ENCODE measurements around the gene ATP6AP2. TPM values are rescaled to one million over a fixed set of nuclear protein-coding genes. Genes with fewer than 3 reads are reported as not detected.
"Not testable (repeated sequence)": the region's sequence is repeated elsewhere in the genome, so short reads cannot be mapped to it uniquely, and the experiment has no call there.

ATP6AP2 gene, protein sequence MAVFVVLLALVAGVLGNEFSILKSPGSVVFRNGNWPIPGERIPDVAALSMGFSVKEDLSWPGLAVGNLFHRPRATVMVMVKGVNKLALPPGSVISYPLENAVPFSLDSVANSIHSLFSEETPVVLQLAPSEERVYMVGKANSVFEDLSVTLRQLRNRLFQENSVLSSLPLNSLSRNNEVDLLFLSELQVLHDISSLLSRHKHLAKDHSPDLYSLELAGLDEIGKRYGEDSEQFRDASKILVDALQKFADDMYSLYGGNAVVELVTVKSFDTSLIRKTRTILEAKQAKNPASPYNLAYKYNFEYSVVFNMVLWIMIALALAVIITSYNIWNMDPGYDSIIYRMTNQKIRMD
- 74.9 TPM for polyA plus RNA-seq (2012; ENCODE audit: insufficient read depth, insufficient read length)

DNA sequence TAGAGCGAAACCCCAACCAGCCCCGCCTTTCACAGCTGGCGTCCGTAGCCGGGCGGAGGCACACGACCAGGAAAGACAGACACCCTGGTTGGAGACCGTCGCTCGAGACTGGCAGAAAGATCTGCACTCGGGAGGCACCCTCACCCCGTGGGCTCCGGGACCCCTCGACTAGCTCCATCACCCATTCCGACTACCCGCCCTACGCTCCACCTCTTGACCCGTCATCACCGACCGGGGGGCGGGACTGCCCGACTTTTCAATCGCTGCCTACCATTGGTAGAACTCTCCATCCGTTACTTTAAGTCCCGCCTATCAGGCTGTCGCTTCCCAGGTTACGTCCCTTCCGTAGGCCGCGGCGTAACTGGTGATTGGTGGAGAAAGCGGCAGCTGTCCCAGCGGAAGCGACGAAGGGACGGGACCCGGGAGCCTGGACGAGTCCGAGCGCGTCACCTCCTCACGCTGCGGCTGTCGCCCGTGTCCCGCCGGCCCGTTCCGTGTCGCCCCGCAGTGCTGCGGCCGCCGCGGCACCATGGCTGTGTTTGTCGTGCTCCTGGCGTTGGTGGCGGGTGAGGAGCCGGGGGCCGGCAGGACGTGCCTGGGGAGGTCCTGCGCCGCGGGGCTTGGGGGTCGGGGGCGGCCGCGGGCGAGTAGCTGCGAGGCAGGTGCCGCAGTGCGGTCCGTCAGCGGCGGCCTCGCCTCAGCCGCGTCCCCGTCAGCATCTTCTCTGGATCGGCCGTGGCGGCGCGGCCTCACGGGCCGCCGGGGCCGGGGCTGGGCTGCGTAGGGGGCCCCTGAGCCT lies at the start of gene ATP6AP2:
Gene ATP6AP2 (plus strand): TSS at position 434 of the 799 bp plus-strand sequence. CDS start 96 bp downstream, at position 530.
- peak within 1 kb of the TSS; percentile 65 for H3K4me3 ChIP-seq (ENCODE audit: low read length)
- DNase-seq (ENCODE audit: low read depth, low spot score): peak; percentile 90

DNA sequence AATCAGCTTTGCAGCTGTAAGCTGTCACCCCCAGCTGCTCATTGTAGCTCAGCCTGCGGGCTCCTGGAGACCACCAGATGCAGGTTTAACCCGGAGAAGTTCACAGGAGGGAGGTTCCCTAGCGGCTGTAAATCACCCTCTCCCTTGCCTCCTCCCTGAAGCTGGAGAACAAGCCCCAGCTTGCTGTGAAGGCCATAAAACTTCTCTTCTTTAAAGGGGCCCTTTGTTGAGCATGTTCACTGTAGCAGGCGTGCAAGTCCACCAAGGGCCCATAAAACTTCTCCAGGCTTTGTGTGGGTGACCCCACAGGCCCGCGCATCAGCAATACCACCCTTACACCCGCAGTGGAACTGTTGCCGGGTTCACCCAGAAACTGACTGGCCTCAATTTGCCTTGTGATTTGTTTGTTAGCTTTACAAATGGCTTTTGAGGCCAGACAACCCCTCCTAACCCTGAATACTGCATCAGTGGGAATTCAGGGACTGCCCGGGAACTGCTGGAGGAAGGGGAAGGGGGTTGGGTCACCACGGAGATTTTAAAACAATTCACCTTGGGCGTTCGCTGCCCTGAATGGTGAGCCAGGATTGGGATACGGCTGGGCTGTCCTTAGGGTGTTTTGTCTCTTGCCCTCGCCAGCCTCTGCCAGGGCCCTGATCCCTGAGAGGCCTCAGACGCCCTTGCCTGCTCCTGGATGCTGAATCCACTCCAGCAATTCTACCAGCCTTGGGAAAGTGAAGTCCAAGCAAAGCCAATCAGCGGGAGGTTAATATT lies 49.5 kb upstream of the ATP6AP2 start:
- H3K4me3 ChIP-seq (ENCODE audit: low read length): no peak overlapping the region
- DNase-seq (ENCODE audit: low read depth, low spot score): no peak

DNA sequence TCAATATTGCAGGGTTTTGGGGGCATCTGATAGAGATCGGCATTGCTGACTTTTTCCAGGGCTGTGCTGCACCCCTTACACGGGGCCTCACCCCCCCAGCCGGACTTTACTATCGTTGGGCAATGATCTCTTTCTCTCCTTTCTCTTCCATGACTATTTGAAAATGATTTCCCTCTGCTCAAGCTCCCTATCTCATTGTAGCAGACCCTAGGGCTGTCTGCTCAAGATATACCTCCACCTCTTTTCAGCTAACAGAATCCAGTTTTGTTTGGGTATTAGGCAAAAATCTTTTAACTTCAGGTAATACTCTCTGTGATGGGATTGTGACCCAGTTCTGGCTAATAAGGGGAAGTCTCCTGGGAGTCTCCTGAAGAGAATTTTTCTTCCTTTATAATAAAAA lies 43.5 kb upstream of the ATP6AP2 start:
- no peak for DNase-seq (ENCODE audit: low read depth, low spot score)
- no peak overlapping the region for H3K4me3 ChIP-seq (ENCODE audit: low read length)

DNA sequence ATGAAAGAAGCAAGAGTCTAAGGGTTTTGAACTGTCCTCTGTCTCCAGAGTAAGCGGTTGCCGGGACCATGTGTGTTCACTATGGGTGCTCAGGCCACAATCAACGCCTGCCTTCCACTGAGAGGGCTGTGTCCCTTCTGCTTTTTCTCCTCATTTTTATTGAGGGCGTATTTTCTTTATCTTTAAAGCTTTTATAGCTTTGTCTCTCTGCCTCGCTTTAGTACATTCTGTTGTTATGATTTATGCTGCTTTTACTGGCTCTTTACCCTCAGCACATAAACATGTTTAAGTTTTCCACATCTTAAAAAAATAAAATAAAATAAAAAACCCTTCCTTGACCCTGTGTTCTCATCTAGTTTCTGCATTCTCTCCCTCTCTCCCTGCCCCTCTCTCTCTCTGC lies 42.4 kb upstream of the ATP6AP2 start:
- H3K4me3 ChIP-seq (ENCODE audit: low read length): no peak overlapping the region
- DNase-seq (ENCODE audit: low read depth, low spot score): no peak

DNA sequence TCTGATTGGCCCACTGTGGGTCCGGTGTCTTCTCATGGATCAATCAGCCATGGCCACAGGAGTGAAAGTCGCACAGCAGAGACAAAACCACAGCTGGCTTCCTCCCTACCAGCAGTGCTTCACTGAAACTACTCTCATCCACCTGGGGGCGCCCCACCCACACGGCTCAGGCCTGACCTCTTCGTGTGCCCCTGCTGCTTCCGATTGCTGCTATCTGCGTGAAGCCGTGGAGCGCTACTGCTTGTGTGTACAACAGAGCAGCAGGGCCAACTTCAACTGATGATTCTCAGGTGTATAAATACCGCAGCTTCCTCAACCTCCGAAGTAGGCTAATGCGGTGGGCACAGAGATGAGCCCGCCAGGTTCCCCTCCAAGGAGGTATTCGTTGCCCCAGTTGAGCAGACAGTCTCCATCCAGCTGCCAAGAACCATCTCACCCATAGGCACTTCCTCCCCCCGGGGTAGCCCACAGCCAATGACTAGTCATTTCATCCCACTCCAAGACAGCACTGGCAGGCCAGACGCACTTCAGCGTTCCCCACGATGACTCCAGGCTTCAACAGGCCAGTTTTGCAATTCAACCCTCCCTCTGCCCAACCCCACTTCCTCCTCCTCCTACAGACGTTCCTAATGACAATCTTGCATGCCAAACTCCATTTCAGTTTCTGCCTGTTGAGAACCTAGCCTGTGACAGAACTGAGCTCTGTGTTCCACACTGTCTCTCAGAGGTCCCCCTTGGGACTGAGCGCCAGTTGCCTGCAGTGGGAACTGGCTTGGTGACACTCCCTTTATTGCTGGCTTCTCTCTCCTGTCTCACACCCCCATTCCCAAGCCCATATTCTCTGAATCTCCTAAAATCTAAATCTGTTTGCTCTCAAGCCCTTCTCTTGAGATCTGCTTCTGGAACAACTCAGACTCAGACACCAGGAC lies 41.3 kb upstream of the ATP6AP2 start:
- DNase-seq (ENCODE audit: low read depth, low spot score): peak; percentile 74

DNA sequence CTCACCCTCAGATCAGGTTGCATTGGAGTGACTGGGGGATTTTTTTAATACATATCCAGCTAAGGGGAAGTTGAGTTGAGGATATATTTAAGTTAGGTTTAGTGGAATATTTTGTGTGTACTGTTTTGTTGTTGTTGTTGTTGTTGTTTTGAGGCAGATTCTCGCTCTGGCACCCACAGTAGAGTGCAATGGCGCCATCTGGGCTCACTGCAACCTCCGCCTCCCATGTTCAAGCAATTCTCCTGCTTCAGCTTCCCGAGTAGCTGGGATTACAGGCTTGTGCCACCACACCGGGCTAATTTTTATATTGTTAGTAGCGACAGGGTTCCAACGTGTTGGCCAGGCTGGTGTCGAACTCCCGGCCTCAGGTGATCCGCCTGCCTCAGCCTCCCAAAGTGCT lies 38.6 kb upstream of the ATP6AP2 start:
- no peak for DNase-seq (ENCODE audit: low read depth, low spot score)
- no peak overlapping the region for H3K4me3 ChIP-seq (ENCODE audit: low read length)

More for the DNA sequence above, 41.3 kb upstream of the ATP6AP2 start:
- peak overlapping the region; percentile 27 for H3K4me3 ChIP-seq (ENCODE audit: low read length)

DNA sequence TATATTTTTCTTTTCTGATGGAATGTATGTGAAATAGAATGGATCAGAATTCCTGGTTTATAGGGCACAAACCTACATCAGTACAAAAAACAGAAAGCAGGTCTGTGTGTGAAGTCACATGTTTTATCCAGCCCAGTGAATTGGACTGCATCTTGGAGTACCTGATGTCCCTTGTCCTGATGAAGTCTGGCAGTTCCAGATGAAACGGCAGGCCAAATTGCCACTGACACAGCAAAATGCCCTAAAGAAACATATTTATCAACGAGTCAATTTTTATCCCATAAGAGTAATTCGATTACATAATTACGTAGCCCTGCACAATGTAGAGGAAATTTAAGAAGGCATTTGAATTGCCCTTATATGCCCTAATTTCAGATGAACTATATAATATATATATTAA lies 37.8 kb upstream of the ATP6AP2 start:
- no peak overlapping the region for H3K4me3 ChIP-seq (ENCODE audit: low read length)
- no peak for DNase-seq (ENCODE audit: low read depth, low spot score)

DNA sequence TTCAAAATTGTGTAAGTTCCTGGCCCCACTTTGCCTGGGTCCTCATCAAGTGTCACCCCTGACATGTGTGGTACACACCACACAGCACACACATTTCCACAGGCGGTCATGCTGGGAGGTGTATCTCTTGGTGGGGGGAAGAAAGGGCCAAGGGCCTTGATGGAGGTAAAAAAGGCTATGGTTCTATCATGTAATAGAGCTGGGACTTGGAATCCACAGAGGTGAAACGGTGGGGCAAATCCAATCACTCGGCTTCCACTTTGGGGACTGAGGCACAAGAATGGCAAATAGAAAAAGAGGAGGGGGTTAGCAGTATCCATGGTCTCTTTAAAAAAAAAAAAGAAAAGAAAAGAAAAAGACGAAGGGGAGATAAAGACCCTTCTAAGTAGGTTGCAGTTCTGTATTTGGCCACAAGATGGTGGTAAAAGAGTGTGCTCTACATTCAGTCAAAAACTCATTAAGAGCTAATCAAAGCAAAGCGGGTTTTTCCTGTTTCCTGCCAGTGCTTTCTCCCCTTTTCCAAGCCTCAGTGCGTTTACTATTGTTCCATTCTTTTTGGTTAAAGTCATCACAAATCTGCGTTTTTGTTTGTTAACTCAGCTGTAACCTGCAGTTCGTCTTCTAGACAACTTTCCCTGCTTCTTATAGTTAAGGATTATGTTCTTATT lies 37.0 kb upstream of the ATP6AP2 start:
- peak; percentile 55 for DNase-seq (ENCODE audit: low read depth, low spot score)
- no peak overlapping the region for H3K4me3 ChIP-seq (ENCODE audit: low read length)

DNA sequence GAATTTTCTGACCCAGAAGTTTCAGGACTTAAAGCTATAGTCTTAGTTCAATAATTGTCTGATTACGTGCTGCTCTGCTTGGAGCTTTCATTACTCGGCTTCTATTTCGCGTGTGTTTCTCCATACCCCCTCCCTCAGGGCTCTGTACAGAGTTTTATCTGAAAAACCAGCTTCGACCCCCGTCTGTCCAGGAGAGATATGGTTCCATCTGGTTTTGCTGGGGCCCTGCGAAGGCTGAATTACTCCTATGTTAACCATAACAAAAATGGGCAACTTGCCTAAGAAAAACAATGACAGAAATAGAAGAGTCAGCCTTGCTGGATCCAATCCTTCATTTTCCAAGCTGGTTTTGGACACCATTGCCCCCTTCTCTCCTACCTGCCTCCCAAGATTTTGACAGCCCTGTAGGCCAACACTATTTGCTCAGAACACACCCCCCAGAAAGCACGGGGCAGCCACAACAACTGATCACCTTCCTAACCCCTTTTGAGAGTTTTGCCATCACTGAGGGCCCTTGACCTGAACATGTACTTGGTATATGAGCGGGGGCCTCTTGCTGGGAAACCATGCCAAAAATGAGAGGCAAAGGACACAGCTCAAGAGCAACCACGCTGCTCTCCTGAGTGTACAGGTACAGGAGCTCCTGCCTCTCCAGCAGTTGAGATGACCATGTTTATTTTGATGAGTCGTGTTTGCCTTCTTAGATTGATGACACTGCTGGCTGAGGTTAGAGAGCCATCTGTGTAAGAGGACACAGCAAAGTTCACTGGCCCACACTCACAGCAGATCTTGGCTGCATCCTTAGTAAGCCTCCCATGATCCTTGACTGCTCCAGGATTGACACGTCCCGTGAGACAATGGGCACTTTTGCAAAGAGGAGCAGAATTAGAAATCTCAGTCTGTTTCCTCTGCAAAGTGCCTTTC lies 36.2 kb upstream of the ATP6AP2 start:
- H3K4me3 ChIP-seq (ENCODE audit: low read length): no peak overlapping the region
- DNase-seq (ENCODE audit: low read depth, low spot score): no peak

DNA sequence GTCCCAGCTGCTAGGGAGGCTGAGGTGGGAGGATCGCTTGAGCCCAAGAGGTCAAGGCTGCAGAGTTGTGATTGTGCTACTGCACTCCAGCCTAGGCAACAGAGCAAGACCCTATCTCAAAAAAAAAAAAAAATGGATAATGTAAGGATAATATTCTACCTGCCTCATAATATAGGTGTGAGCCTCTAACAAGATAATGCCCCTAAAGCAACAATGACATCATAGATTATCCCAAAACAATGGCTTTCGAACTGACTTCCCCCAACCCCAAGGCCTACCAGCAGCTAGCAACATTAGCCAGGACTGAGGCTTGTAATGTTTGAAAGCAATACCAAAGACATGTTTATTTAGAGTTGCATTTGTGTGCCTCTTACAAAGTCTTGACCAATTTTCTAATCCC lies 33.9 kb upstream of the ATP6AP2 start:
- H3K4me3 ChIP-seq (ENCODE audit: low read length): no peak overlapping the region
- DNase-seq (ENCODE audit: low read depth, low spot score): no peak

DNA sequence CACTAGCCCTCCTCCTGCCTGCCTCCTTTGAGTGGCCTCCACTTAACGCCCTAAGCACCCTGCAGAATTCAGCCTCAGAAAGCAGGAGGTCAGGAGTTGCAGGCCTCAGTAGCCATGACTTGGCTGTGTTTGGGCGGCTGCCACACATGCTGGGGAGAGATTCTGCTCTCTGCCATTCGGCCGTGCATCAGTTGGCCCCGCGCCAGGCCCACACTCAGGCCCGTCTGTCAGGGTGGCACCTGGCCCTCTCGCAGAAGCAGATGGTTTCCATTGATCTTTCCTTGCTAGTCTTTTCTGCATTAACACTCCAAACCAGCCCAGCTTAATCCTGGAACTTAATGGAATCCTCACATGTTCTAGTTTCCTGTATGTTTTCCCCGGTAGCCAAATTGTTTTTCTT lies 30.7 kb upstream of the ATP6AP2 start:
- H3K4me3 ChIP-seq (ENCODE audit: low read length): no peak overlapping the region
- DNase-seq (ENCODE audit: low read depth, low spot score): no peak

DNA sequence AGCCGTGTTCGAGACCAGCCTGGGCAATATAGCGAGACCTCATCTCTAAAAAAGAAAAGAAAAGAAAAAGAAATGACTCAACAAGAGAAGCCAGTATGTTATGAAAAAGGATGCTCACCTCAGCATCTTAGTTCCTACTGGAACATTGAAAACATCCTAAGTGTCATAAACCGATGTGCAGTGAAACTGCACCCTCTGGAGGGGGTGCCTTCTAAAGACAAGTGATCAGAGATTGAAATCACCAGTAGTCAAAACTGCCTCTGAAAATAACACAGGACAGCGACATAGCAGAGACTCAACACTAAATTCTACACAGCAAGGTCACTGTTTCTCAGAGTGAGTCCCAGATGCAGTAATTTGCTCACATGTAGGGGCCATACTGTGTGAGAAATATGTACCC lies 28.0 kb upstream of the ATP6AP2 start:
- DNase-seq (ENCODE audit: low read depth, low spot score): no peak
- no peak overlapping the region for H3K4me3 ChIP-seq (ENCODE audit: low read length)

DNA sequence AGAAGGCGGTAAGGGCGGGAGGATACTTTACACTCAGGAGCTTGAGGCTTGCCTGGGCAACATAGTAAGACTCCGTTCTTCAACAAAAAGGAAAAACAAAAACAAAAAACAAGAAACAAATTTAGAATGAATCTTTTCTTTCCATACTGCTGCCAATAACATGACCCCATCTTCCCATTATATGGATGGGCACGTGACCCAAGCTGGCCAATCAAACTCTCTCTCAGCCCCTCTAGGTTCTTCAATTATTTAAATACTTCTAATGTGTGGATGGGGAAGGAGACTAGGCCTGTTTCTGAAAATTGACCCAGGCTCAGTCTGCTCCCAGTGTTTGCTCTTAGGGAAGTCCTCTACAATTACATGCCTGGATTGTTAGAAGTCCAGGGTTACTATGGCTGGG lies 22.2 kb upstream of the ATP6AP2 start:
- DNase-seq (ENCODE audit: low read depth, low spot score): no peak
- no peak overlapping the region for H3K4me3 ChIP-seq (ENCODE audit: low read length)

DNA sequence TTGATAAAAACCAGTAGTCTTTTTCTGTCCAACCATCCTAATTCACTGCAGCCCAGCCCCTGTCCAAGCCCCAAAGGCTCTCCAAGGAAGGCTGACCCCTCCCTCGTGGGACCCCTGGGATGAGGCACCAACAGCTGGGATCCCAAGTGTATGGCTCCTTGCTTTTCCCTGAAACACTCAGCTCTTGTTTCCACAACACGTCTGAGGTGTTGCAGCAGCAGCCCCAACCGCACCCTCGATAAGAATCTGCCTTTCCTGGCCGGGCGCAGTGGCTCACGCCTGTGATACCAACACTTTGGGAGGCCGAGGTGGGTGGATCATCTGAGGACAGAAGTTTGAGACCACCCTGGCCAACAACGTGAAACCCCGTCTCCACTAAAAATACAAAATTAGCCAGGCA lies 17.0 kb upstream of the ATP6AP2 start:
- no peak for DNase-seq (ENCODE audit: low read depth, low spot score)
- no peak overlapping the region for H3K4me3 ChIP-seq (ENCODE audit: low read length)

DNA sequence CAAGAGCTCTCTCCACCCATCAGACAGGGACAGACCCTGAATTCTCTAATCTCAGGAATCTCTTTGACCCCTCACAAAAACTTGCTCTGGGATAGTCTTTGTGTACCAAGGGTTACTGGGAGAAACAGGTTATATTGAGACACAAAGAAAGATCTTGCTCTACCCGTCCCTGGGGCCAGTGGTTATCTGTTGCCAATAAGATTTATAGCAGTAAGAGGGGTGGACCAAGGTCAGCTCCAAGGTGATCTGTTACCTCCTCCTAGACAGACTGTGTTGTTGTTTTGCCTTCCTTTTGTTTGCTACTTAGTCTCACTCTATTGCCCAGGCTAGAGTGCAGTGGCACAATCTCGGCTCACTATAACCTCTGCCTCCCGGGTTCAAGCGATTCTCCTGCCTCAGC lies 16.3 kb upstream of the ATP6AP2 start:
- no peak for DNase-seq (ENCODE audit: low read depth, low spot score)
- no peak overlapping the region for H3K4me3 ChIP-seq (ENCODE audit: low read length)

DNA sequence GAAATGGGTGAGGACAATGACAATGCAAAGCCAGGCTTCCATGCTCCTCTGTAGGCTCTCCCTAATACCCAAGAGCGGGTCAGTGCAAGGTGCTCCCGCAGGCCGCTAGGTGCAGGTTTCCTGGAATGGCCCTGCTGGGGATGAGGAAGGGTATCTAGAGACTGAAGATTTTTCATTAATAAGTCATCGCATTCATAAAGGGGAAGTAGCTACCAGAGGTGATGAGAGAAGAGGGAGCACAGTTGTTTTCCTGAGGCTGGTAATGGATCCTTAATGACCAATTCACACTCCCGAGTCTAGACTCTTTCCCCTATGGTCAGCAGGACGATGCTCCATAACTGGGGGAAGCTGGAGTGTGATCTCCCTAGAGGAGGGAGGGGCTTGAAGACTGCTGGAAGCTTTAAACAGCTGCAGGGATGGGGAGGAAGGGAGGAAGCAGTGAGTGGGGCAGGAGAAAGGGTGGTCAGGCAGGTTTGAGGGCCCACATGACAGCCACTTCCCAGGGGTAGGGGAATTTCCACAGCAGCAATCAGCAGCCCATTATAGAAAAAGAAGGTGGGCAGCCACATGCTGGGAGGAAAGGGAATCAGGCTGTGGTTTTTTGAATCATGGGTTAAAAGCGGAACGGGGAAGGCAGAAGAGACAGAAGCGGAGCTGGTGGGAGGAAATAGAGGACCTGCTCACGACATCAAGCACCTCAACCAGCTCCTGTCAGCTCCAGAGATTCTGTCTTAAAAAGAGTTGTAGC lies 10.2 kb upstream of the ATP6AP2 start:
- no peak for DNase-seq (ENCODE audit: low read depth, low spot score)
- H3K4me3 ChIP-seq (ENCODE audit: low read length): no peak overlapping the region

DNA sequence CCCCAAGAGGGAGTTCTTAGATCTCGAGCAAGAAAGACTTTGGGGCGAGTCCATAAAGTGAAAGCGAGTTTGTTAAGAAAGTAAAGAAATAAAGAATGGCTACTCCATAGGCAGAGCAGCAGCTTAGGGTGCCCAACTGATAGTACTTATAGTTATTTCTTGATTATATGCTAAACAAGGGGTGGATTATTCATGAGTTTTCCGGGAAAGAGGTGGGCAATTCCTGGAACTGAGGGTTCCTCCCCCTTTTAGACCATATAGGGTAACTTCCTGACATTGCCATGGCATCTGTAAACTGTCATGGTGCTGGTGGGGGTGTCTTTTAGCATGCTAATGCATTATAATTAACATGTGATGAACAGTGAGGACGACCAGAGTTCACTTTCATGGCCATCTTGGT lies 9.6 kb upstream of the ATP6AP2 start:
- DNase-seq (ENCODE audit: low read depth, low spot score); H3K4me3 ChIP-seq (ENCODE audit: low read length): not testable (repeated sequence)
